HEK293T (cell line): ENCODE results near the gene BCAT1.

Experiments
- CTCF ChIA-PET: fragments of 350-600 bp; formaldehyde crosslinking; extraction: SDS; loops from one replicate; lab custom pipeline; 2021; ENCODE audit warnings: antibody characterized with exemption, inconsistent platforms; lab: Yijun Ruan, JAX
- POLR2A ChIA-PET: fragments of 350-600 bp; formaldehyde crosslinking; extraction: SDS; loops from one replicate; lab custom pipeline; 2020; ENCODE audit warnings: antibody characterized with exemption, inconsistent platforms; lab: Yijun Ruan, JAX
- DNase-seq: peaks from one replicate; pipeline ENCODE4 v3.0.0; 2012; ENCODE audit warnings: mixed read lengths; ENCODE audit errors: extremely low spot score
- ARNT ChIP-seq: fragments of 450-650 bp; IDR thresholded peaks from 2 replicates; pipeline ENCODE4 v1.6.1; 2017; ENCODE audit warnings: mild to moderate bottlenecking
- BHLHE40 ChIP-seq: fragments of 450-650 bp; IDR thresholded peaks from 2 replicates; pipeline ENCODE4 v1.6.1; 2016; ENCODE audit warnings: mild to moderate bottlenecking, moderate library complexity, borderline replicate concordance
- CTBP1 ChIP-seq: fragments of 450-650 bp; IDR thresholded peaks from 2 replicates; pipeline ENCODE4 v1.6.1; 2016; ENCODE audit warnings: borderline replicate concordance
- ELF4 ChIP-seq: fragments of 450-650 bp; IDR thresholded peaks from 2 replicates; pipeline ENCODE4 v1.6.1; 2017; ENCODE audit warnings: antibody characterized with exemption
- FOXA1 ChIP-seq: fragments of 450-650 bp; IDR thresholded peaks from 2 replicates; pipeline ENCODE4 v1.6.1; 2016; ENCODE audit warnings: mild to moderate bottlenecking
- FOXK2 ChIP-seq: fragments of 450-650 bp; IDR thresholded peaks from 2 replicates; pipeline ENCODE4 v1.6.1; 2016; ENCODE audit warnings: mild to moderate bottlenecking
- FOXM1 ChIP-seq: fragments of 450-650 bp; IDR thresholded peaks from 2 replicates; pipeline ENCODE4 v1.6.1; 2017; ENCODE audit warnings: mild to moderate bottlenecking, borderline replicate concordance
- HDGF ChIP-seq: fragments of 450-650 bp; IDR thresholded peaks from 2 replicates; pipeline ENCODE4 v1.6.1; 2017; ENCODE audit warnings: antibody characterized with exemption, borderline replicate concordance
- L3MBTL2 ChIP-seq: fragments of 450-650 bp; conservative IDR thresholded peaks from 2 replicates; pipeline ENCODE4 v1.6.1; 2016; ENCODE audit warnings: mild to moderate bottlenecking
- LEF1 ChIP-seq: fragments of 450-650 bp; IDR thresholded peaks from 2 replicates; pipeline ENCODE4 v1.6.1; 2017; ENCODE audit warnings: mild to moderate bottlenecking, borderline replicate concordance
- NFRKB ChIP-seq: fragments of 450-650 bp; IDR thresholded peaks from 2 replicates; pipeline ENCODE4 v1.6.1; 2016; ENCODE audit warnings: mild to moderate bottlenecking, moderate library complexity
- SP1 ChIP-seq: fragments of 450-650 bp; IDR thresholded peaks from 2 replicates; pipeline ENCODE4 v1.6.1; 2017
- SUZ12 ChIP-seq: fragments of 450-650 bp; IDR thresholded peaks from 2 replicates; pipeline ENCODE4 v1.6.1; 2016; ENCODE audit warnings: mild to moderate bottlenecking
- TARDBP ChIP-seq: fragments of 450-650 bp; IDR thresholded peaks from 2 replicates; pipeline ENCODE4 v1.6.1; 2016
- ZNF384 ChIP-seq: fragments of 450-650 bp; IDR thresholded peaks from 2 replicates; pipeline ENCODE4 v1.6.1; 2016
- TF ChIP-seq, protein P1 (sequence below): fragments of 450-650 bp; IDR thresholded peaks from 2 replicates; pipeline ENCODE4 v1.6.1; 2016

BCAT1 gene

DNA sequence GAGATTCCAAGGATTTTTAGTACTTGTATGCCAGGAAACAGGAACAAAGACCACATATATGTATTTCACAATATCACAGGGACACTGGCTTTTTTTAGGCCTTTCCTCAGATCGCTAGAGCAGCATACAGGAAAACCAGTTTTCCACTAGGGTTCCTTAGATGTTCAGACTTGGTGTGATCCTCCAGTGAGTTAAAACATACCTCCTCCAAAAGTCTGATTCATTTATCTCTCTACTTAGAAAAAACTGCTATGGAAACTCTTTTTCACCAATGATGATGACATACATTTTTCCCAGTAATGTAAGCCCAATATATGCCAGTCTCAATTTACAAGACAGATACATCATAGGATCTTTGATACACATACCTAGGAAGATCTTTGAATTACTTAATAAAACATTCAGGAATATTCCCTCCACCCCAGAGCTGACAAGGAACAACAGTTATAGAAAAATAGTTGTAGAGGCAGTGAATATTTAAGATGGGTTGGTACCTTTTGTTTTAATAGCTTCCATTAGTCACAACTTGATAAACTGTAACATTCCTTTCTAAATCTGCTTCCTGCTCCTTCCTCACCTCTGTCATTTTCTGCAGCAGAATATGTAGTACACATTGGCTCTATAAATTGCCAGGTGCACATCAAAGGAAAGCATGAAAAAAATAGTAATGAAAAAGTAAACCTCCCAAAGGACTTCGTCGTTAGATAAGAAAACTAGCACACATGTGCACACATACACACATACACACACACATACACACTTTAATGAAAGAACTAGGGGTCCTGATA, 27.5 kb downstream of the BCAT1 start:
- no peak for DNase-seq
- no peak for TF ChIP-seq ELF4
- TF ChIP-seq FOXM1: no peak
- no peak for TF ChIP-seq TARDBP
- TF ChIP-seq FOXK2: no peak
- TF ChIP-seq HDGF: no peak
- no peak for TF ChIP-seq BHLHE40
- no peak for TF ChIP-seq ARNT
- TF ChIP-seq NFRKB: no peak
- TF ChIP-seq SUZ12: no peak
- TF ChIP-seq FOXA1: no peak
- no peak for TF ChIP-seq SP1
- TF ChIP-seq, protein P1, sequence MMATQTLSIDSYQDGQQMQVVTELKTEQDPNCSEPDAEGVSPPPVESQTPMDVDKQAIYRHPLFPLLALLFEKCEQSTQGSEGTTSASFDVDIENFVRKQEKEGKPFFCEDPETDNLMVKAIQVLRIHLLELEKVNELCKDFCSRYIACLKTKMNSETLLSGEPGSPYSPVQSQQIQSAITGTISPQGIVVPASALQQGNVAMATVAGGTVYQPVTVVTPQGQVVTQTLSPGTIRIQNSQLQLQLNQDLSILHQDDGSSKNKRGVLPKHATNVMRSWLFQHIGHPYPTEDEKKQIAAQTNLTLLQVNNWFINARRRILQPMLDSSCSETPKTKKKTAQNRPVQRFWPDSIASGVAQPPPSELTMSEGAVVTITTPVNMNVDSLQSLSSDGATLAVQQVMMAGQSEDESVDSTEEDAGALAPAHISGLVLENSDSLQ: no peak
- TF ChIP-seq L3MBTL2: no peak
- no peak for TF ChIP-seq ZNF384
- no peak for TF ChIP-seq LEF1
- TF ChIP-seq CTBP1: no peak
- POLR2A ChIA-PET: no interaction called here
- CTCF ChIA-PET: no interaction called here

DNA sequence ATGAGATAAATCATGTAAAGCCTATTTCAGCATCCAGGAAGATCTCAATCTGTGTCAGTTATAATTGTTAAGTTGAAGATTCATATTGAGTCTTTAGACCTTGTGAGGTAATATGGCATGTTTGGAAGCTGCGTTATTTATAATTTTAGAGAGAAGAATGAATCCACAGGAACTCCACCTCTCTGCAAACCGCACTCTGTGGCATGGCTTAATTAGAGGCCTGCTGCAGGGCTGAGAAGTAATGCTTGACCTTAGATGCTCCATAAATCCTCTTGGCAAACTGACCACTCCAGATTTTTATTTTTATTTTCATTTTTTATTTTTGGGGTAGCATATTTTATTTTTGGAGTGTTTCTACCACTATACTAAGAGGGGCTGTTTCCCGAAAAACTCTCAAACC, 28.8 kb downstream of the BCAT1 start:
- ChIA-PET POLR2A (no interaction called here), CTCF (no interaction called here)
- TF ChIP-seq LEF1: no peak
- TF ChIP-seq SUZ12: no peak
- TF ChIP-seq, protein P1: no peak
- no peak for TF ChIP-seq SP1
- TF ChIP-seq BHLHE40: no peak
- TF ChIP-seq NFRKB: no peak
- no peak for TF ChIP-seq FOXM1
- TF ChIP-seq TARDBP: no peak
- no peak for TF ChIP-seq L3MBTL2
- TF ChIP-seq ZNF384: no peak
- TF ChIP-seq ELF4: no peak
- no peak for TF ChIP-seq FOXA1
- TF ChIP-seq ARNT: no peak
- no peak for TF ChIP-seq HDGF
- no peak for TF ChIP-seq CTBP1
- no peak for TF ChIP-seq FOXK2
- no peak for DNase-seq

DNA sequence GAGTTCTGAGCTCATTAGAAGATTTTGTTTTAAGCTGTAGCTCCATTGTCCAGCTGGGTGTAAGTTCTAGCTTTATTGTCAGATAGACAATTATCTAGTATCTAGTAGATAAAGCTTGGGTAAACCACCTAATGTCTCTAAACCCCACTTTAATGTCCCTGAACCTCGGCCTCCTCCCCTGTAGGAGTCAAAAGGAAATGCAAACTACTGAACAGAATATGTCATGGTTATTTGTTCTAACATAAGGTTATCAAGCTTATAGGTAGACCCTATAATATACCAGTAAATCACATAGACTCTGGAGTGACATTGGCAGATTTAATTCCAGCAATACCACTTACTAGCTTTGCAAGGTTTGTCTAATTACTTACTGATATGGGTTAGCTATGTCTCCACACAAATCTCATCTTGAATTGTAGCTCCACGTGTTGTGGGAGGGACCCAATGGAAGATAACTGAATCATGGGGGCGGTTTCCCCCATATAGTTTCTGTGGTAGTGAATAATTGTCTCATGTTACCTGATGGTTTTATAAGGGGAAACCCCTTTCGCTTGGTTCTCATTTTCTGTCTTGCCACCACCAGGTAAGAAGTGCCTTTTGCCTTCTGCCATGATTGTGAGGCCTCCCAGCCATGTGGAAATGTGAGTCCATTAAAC, 29.4 kb downstream of the BCAT1 start:
- TF ChIP-seq FOXM1: no peak
- TF ChIP-seq L3MBTL2: no peak
- no peak for TF ChIP-seq FOXA1
- no peak for TF ChIP-seq ZNF384
- TF ChIP-seq SUZ12: no peak
- no peak for TF ChIP-seq FOXK2
- TF ChIP-seq, protein P1: no peak
- TF ChIP-seq CTBP1: no peak
- TF ChIP-seq NFRKB: no peak
- TF ChIP-seq HDGF: no peak
- TF ChIP-seq ELF4: no peak
- TF ChIP-seq LEF1: no peak
- ChIA-PET CTCF (no interaction called here), POLR2A (no interaction called here)
- no peak for DNase-seq

DNA sequence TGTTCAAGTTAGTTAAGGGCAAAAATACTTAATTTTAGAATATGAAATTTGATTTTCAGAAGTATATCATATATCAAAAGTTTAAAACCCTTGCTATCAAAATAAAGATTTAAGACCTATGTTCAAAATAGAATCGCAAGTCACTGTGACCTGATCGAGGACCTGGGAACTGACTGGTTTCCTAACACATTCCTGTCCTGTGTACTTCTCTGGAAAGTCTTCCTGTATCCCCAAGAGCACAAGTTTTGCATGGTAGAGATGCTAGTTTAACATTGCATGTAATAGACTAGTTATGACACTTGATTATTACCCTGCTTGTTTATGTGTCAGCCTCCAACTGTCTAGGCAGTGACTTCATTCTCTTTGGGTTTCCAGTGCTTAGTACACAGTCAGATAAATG, 30.3 kb downstream of the BCAT1 start:
- TF ChIP-seq ARNT: no peak
- no peak for TF ChIP-seq ELF4
- TF ChIP-seq TARDBP: no peak
- no peak for TF ChIP-seq ZNF384
- no peak for TF ChIP-seq FOXA1
- TF ChIP-seq, protein P1: no peak
- no peak for TF ChIP-seq SUZ12
- TF ChIP-seq SP1: no peak
- TF ChIP-seq BHLHE40: no peak
- no peak for TF ChIP-seq LEF1
- DNase-seq: no peak
- ChIA-PET POLR2A (no interaction called here), CTCF (no interaction called here)

DNA sequence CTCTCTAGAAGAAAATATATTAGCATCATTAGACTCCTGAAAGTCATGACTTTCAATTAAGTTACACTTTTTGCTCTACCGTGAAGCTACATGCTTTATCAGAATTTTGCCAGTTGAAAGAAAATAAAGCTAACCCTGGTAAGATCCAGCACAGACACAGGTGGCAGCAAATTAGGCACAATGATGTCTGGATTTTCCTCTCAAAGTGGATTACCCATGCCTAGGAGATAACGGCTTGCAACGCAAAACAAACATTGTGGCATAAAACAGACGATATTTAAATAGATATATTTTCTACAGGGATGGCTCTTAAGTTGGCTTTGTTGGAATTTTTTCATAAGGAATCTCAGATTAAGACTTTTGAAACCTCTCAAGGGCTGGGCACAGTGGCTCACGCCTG, 33.4 kb downstream of the BCAT1 start:
- no peak for TF ChIP-seq ARNT
- no peak for TF ChIP-seq CTBP1
- TF ChIP-seq L3MBTL2: no peak
- no peak for TF ChIP-seq FOXK2
- TF ChIP-seq LEF1: no peak
- TF ChIP-seq HDGF: no peak
- TF ChIP-seq BHLHE40: no peak
- TF ChIP-seq, protein P1: no peak
- TF ChIP-seq FOXM1: no peak
- no peak for TF ChIP-seq SP1
- no peak for TF ChIP-seq SUZ12
- TF ChIP-seq NFRKB: no peak
- TF ChIP-seq ZNF384: no peak
- no peak for TF ChIP-seq TARDBP
- ChIA-PET CTCF (no interaction called here), POLR2A (no interaction called here)
- no peak for DNase-seq
